ENCODE results near the gene PPP1R12B.
"Not testable (repeated sequence)": the region's sequence is repeated elsewhere in the genome, so short reads cannot be mapped to it uniquely, and the experiment has no call there.

Gene PPP1R12B

GRCh38 chr1:202599669-202600431 is 251.4 kb downstream of the PPP1R12B start:
- in situ Hi-C loops (cut with MboI; ENCODE audit: low sequenced_read_pairs), result no loop called here

- in situ Hi-C loops (cut with MboI; ENCODE audit: low sequenced_read_pairs), result no loop called here
Observed at GRCh38 chr1:202600432-202601041, 252.0 kb downstream of the PPP1R12B start.

- in situ Hi-C loops (cut with MboI; ENCODE audit: low sequenced_read_pairs), result no loop called here
Observed at GRCh38 chr1:202603435-202603834, 254.9 kb downstream of the PPP1R12B start.

- in situ Hi-C loops (cut with MboI; ENCODE audit: low sequenced_read_pairs), result no loop called here
Observed at GRCh38 chr1:202605515-202605914, 257.0 kb downstream of the PPP1R12B start.

GRCh38 chr1:202612036-202612435 is 263.5 kb downstream of the PPP1R12B start:
- in situ Hi-C loops (cut with MboI; ENCODE audit: low sequenced_read_pairs), result not testable (repeated sequence)

- in situ Hi-C loops (cut with MboI; ENCODE audit: low sequenced_read_pairs), result no loop called here
Observed at GRCh38 chr1:202613571-202613970, 265.1 kb downstream of the PPP1R12B start.

GRCh38 chr1:202614363-202615207 is 266.1 kb downstream of the PPP1R12B start:
- in situ Hi-C loops (cut with MboI; ENCODE audit: low sequenced_read_pairs), result not testable (repeated sequence)

GRCh38 chr1:202615208-202615500 is 266.7 kb downstream of the PPP1R12B start:
- in situ Hi-C loops (cut with MboI; ENCODE audit: low sequenced_read_pairs), result not testable (repeated sequence)

- in situ Hi-C loops (cut with MboI; ENCODE audit: low sequenced_read_pairs), result no loop called here
Observed at GRCh38 chr1:202615501-202616354, 267.2 kb downstream of the PPP1R12B start.

GRCh38 chr1:202616355-202616915 is 267.9 kb downstream of the PPP1R12B start:
- in situ Hi-C loops (cut with MboI; ENCODE audit: low sequenced_read_pairs), result no loop called here

GRCh38 chr1:202619012-202619411 is 270.5 kb downstream of the PPP1R12B start:
- in situ Hi-C loops (cut with MboI; ENCODE audit: low sequenced_read_pairs), result not testable (repeated sequence)

GRCh38 chr1:202619505-202619904 is 271.0 kb downstream of the PPP1R12B start:
- in situ Hi-C loops (cut with MboI; ENCODE audit: low sequenced_read_pairs), result no loop called here

- in situ Hi-C loops (cut with MboI; ENCODE audit: low sequenced_read_pairs), result not testable (repeated sequence)
Observed at GRCh38 chr1:202620036-202620435, 271.5 kb downstream of the PPP1R12B start.

GRCh38 chr1:202621446-202621845 is 272.9 kb downstream of the PPP1R12B start:
- in situ Hi-C loops (cut with MboI; ENCODE audit: low sequenced_read_pairs), result no loop called here

- in situ Hi-C loops (cut with MboI; ENCODE audit: low sequenced_read_pairs), result no loop called here
Observed at GRCh38 chr1:202622388-202622787, 273.9 kb downstream of the PPP1R12B start.

- in situ Hi-C loops (cut with MboI; ENCODE audit: low sequenced_read_pairs), result no loop called here
Observed at GRCh38 chr1:202623075-202623474, 274.6 kb downstream of the PPP1R12B start.

- in situ Hi-C loops (cut with MboI; ENCODE audit: low sequenced_read_pairs), result not testable (repeated sequence)
Observed at GRCh38 chr1:202623476-202623875, 275.0 kb downstream of the PPP1R12B start.

- in situ Hi-C loops (cut with MboI; ENCODE audit: low sequenced_read_pairs), result no loop called here
Observed at GRCh38 chr1:202624088-202624780, 275.7 kb downstream of the PPP1R12B start.

GRCh38 chr1:202624781-202625108 is 276.2 kb downstream of the PPP1R12B start:
- in situ Hi-C loops (cut with MboI; ENCODE audit: low sequenced_read_pairs), result no loop called here

Measured in hTERT RPE-1 (cell line).